HL-60/S4 treated with retinoic acid at 250 ng/mL for 4 days and 3 days (cell line): Measurements from ENCODE around the gene NEK6.

Source experiments
- in situ Hi-C: fragments of 300-500 bp; cut with MboI; formaldehyde crosslinking; loops from 2 replicates; pipeline ENCODE4 v1.7.0; 2022; ENCODE audit warnings: low sequenced_read_pairs

Gene NEK6

DNA sequence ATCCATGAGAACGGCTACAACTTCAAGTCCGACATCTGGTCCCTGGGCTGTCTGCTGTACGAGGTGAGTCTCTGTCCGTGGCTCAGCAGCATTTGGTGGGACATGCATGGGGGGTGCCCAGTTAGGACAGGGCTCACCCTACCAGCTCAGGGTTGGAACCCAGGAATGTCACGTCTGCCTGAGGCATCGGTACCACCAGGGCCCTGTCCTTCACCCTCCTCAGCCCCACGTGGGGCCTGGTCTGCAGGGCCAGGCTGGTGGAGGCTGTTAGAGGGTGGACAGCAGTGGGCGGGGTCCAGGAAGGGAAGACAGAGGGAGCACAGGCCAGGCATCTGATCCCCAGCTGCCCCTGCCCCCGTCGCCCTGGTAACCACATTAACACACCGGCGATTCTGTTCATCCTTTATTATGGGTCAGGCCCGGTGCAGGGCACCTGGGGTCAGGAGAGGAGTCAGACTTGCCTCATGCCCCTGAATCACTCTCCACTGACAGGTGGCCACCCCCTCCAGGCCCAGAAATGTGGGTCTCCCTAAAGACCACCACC, 81.9 kb downstream of the NEK6 start:
- in situ Hi-C loops: loop anchor here (25.0 kb wide), 1 partner anchor 802 kb away; no protein-coding TSS in a partner anchor

DNA sequence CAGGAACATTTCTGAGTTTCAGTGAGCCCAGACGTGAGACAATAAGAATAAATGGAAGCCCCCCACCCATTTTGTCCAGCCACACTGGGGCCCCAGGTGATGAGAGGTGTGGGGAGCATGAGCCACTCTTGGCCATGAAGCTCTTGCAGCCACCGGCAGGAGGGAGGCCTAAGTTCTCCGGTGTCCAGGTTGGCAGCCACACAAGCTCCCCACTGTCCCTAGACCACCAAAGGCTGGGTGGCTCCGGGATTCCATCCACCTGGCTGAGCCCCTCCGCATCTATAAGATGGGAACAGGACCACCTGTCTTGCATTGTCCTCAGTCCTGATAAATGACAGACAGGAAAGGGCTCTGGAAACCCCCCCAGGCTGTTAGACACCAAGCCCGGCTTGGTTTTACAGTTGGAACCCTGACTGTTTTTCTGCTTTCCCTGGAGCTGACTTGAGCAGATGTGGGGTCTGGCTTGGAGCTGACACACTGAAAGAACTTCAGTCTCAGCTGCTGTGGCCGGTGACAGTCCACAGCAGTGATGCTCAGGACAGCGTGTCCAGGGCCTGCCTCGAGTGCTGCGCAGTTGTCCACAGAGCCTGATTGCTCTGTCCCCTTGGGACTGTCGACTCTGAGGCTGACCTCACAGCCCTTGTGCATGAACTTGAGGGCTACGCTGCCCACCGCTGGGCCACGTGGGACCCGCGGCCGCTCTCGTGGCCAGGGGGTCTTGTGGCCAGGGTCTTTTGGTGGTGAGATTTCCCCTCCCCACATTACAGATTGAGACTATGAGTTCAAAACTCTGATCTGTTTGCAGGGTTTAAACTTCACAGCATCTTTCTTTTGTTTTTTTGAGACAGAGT, 82.7 kb downstream of the NEK6 start:
- in situ Hi-C loops: loop anchor here (25.0 kb wide), 1 partner anchor 803 kb away; no protein-coding TSS in a partner anchor

DNA sequence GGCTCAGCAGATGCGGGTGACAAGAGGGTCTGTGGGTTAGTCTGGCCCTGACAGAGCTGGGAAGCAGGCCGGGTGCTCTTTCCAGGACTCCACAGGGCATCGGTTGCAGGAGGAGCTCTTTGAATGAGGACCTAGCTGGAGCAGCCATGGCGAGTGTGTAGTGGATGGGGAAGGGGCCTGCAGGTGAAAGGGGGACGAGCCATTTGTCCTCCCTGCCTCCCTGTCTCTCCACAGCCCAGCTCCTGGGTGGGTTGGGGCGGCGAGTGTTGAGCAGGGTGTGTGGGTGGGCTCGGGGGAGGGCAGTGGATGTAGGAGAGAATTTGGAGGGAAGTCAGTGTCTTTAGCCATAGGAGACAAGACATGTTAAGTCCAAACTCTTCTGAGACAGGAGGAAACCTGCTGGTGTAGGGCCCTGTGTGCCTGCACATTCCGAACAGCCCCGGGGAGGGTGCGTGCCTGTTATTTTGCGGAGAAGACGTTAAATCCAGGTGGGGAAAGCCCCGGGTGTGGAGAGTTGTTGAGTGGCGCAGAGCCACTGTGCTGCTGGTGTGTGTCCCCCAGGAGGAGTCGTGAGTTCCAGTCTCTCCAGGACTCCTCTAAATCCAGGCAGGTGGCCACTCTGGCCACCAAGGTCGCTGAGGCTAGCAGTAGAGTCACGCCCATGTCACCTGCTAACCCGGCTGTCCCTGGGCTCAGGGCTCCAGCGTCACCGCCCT, 83.9 kb downstream of the NEK6 start:
- in situ Hi-C loops: loop anchor here (25.0 kb wide), 1 partner anchor 804 kb away; no protein-coding TSS in a partner anchor

DNA sequence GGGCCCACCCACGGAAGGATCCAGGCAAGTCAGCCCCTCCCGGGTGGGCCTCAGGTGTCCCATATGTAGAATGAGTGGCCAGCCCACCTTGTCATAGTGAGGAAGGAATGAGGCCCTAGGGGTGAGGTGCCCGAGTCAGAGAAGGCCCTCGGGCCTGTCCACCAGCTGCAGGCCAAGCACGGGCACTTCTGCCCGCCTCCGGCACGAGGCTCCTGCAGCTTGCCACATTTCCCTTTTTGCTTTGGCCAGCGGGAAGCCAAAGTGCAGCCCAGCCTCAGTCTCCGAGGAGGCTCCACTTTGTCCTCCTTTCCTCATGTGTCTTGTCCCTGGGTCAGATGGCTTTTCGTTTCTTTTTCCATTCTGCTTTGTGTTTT, 84.6 kb downstream of the NEK6 start:
- in situ Hi-C loops: loop anchor here (25.0 kb wide), 1 partner anchor 805 kb away; no protein-coding TSS in a partner anchor

DNA sequence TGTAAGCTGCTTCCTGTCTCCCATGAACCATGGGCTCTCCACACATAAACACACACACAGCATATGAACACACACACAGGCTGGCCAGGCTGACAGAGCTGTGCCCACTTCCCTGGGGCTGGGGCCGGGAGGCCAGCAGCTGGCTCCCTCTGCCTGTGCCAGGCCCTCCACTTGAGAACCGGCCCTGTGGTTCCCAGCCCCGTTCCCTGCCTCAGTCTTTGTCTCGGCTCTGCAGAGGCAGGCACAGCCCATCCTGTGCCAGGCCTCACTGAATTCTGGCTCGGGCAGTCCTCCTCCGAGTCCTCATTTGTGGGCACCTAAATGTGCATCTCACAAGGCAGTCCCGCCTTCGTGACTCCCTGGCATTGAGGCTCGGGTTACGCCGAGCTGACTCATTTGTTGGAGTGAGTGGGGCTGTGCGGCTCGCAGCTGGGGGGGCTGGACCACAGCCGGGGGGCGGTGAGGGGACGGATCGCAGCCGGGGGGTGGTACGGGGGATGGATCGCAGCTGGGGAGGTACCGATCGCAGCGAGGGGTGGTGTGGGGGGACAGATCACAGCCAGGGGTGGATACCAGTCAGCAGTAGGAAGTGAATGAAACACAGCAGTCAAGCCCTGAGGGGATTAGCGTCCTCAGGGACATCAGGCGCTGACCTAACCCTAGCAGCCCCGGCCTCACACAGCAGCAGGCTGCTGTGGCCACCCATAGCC, 85.2 kb downstream of the NEK6 start:
- in situ Hi-C loops: loop anchor here (25.0 kb wide), 1 partner anchor 806 kb away; no protein-coding TSS in a partner anchor

DNA sequence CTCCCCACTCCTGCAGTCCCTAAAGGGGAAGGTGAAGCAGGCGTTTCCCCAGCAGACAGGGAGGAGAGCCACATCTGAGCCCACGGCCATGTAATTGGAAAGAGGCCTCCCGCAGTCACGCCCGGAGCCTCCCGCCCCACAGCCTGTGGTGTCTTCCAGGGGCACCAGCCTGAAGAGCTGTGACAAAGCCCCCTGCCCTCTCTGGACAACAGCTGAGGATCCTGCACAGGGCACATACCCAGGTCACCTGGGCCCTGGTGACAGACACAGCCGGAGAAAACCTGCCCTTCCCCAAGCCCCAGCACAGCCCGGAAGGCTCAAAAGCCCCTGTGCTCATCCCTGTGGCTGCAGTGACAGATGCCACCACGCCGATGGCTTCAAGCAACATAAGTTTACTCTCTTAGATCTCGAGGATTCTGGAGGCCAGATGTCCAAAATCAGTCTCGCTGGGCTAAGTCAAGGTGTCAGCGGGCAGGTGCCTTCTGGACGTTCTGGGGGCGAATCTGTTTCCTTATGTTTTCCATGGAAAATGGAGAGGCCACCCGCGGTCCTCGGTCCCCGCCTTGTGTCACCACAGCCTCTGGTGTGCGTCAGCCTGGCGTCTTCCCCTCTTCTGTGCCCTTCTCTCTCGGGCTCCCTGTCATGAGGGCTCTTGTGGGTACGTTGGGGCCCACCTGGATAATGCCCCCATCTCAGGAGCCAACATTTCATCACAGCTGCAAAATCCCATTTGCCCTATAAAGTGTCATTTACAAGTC, 86.0 kb downstream of the NEK6 start:
- in situ Hi-C loops: loop anchor here (25.0 kb wide), 1 partner anchor 806 kb away; no protein-coding TSS in a partner anchor

DNA sequence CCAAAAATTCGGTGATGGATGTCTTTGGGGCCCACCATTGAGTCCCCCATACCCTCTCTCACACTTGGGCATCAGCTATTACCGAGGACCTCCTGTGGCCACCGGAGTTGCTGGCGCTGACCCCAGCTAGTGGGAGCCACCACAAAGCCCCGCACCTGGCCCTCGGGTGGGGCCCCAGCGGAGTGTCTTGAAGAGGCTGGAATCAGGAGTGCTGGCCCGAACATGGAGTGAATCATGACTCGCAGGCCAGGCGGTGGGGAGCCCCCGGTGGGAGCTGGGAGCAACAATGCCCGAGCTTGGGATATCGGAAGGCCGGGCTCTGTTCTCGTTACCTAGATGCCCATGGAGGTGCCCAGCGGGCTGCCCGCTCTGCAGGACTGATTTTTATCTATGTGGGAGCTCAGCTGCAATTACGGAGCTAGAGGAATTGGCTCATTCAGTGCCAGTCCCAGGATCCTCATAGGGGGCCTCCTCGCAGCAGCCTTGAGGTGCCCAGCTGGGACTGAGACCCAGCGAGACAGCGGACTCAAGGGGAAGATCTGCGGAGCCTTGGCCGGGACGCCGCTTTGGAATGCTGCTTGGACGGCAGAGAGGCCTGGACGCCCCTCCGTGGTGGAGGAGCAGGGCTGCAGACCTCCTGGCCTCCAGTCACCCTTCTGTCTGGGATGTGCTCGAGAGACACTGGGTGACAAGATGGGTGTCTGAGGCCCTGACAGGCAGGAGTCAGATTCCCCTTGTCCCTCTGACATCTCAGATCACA, 86.7 kb downstream of the NEK6 start:
- in situ Hi-C loops: loop anchor here (25.0 kb wide), 1 partner anchor 807 kb away; no protein-coding TSS in a partner anchor

DNA sequence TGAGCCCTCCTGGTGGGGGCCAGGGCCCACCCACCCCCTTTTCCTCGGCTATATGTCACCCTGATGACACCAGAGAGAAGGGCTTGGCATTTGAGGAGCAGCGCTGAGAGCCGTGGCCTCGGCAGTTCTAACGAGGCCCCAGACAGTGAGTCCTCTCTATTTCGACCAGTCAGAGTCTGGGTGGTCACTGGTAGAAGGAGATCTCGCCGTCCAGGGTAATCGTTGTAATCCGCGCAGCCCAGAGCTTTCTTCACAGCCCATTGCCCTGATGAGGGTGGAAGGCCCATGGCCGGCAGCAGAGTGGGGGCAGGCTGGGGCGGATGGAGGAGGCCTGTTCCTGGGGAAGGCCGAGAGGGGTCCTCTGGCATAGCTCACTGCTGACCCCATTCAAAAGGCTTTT, 87.3 kb downstream of the NEK6 start:
- in situ Hi-C loops: loop anchor here (25.0 kb wide), 1 partner anchor 808 kb away; no protein-coding TSS in a partner anchor

DNA sequence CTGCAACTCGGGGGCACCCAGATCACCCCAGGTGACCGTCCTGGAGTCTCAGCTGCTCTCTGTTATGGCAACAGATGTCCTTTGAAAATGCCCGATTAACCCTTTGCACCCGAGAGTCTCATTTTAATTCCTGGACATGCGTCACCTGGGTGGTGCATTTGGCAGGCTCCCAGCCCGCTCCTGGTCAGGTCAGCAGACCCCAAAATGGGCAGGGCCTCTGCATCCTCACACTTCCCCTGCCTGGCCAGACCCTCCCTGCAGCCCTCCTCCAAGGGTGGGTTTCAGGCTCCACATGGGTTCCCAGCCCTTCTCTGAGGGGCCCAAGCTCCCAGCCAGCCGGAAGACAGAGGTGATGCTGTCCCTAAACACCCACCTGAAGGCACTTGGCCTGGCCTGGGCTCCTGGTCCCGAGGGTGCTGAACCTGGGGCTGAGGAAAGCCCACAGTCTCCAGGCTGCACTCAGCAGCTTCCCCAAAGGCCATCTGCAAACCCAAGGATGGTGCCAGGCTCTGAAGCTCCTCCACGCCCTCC, 88.1 kb downstream of the NEK6 start:
- in situ Hi-C loops: loop anchor here (25.0 kb wide), 1 partner anchor 809 kb away; no protein-coding TSS in a partner anchor

DNA sequence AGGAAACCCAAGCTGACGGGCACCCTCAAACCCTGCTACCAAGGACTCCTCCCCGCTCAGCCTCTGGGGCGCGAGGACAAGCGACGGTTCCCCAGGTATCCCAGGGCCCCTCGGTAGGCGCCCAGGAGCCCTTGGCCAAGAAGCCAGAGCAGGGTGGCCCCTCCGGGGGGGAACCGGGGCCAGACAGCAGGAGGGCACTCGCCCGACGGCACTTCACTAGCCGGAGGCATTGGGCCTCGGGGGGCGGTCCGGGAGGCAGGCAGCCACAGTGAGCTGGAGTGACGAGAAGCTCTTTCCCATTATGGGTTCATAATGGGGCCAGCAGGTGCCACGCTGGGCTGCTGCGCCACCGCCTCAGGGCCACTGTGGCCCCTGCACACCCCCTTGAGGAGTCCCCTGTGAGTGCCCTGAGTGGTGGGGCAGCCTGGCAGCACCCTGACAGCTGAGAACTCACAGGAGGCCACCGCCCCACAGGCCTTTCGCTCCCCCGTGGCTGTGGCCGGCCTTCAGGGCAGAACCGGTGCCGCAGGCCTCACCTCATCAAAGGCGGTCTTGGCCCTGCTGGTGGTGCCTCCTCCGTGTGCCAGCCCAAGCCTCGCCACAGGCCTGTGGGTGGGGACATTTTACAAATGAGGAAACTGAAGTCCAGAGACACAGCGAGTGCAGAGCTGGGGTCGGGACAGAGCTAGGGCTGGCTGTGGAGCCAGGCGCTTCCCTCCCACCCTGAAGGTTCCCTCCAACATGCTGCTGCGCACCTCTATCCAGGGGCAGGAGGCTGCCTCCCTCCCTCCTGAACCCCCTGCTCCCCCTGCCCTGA, 88.8 kb downstream of the NEK6 start:
- in situ Hi-C loops: loop anchor here (25.0 kb wide), 1 partner anchor 809 kb away; no protein-coding TSS in a partner anchor

DNA sequence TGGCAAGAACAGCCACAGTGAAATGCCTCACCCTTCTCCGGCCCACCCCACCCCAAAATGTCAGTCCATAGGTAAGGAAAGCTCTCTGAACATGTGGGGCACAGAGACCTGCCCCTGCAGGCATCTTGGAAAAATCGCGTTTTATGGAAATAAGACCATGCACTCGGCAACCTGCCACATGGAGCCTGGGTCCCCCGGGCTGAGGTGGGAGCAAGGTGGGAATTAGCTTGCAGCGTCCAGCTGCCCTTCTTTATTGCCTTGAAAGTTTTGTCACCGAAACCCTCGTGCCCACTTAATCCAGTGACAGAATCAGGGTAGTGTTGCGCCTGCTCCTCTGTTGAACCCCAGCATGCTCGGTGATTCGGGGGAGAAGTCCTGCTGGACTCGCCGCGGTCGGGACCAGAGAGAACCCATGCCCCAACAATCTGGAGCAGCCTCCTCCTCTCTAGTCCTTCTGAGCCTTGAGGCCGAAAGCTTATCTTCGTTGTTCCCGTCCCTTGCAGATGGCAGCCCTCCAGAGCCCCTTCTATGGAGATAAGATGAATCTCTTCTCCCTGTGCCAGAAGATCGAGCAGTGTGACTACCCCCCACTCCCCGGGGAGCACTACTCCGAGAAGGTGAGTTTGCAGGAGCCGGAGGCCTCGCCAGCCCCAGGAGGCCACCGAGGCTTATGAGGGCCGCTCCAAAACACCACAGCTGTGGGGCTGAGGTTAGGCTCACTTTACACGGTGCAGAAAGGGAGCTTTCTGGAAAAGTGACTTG, 89.6 kb downstream of the NEK6 start:
- in situ Hi-C loops: loop anchor here (25.0 kb wide), 1 partner anchor 810 kb away; no protein-coding TSS in a partner anchor

DNA sequence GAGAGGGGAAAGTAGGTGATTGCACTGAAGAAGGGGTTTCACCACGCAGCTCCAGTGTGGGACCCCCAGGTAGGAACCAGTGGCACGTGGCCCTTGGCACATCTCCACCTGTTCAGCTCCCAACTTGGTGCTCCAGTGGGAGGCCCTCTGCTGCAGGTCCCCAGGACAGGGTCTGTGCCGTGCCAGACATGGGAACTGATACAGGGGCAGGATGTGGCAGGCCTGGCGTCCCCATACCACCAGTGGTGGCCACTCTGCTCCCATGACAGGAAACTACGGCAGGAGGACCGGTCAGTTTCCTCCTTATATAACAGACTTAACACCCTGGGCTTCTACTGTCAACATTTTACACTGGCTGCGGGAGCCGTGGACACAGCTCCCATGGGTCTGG, 90.2 kb downstream of the NEK6 start:
- in situ Hi-C loops: loop anchor here (25.0 kb wide), 1 partner anchor 811 kb away; no protein-coding TSS in a partner anchor

DNA sequence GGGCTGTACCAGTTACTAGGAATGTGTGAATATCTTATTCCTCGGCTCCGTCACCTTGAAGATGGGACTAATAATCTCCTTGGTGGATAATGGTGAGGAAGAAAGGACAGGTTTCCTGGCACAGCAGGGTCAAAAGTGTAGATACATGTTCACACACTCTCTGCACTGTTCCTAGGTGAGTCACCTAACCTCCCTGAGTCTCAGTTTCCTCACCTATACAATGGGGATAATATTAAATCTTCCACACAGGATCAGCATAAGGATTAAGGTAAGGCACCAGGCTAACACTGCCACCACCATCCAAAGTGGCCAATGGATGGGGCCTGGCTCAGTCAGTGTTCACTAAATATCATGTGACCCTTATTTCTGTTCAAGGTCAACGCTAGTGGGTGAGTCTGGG, 90.6 kb downstream of the NEK6 start:
- in situ Hi-C loops: loop anchor here (25.0 kb wide), 1 partner anchor 811 kb away; no protein-coding TSS in a partner anchor

DNA sequence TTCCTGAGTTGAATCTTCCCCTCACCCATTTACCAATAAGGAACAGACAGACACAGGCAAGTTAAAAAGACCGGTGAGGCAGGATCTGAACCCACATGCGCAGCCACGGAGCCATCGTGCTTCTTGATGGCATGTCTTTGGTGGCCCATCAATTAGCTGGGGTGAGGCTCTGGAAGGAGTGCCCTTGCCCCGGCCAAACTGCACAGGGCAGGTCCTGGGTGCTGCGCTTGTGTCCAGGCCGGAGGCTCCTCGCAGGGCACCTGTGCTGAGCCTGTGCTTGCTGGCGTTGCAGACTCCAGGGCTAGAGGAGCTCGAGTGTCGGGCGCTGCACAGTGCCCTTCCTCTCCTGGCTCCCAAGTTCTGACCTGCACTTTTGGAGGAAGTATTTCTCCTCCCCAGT, 91.1 kb downstream of the NEK6 start:
- in situ Hi-C loops: loop anchor here (25.0 kb wide), 1 partner anchor 812 kb away; no protein-coding TSS in a partner anchor

DNA sequence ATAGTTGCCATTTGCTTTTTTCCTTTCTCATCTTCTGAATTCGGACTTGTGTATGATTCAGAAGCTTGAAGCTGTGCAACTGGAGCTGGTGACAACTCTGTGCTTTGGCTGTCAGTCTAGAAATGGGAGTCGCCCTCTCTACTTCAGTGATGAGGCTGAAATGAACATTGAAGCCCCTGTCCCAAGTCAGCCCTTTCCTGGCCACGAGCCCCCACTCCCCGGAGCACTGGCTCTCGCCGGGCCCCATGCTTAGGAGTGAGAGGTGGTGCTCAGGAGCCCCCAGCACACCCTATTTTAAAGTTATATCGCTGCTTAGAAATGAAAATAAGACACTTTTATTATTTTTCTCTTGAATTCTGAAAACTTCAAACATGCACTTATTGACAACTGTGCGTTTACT, 91.5 kb downstream of the NEK6 start:
- in situ Hi-C loops: loop anchor here (25.0 kb wide), 1 partner anchor 812 kb away; no protein-coding TSS in a partner anchor

DNA sequence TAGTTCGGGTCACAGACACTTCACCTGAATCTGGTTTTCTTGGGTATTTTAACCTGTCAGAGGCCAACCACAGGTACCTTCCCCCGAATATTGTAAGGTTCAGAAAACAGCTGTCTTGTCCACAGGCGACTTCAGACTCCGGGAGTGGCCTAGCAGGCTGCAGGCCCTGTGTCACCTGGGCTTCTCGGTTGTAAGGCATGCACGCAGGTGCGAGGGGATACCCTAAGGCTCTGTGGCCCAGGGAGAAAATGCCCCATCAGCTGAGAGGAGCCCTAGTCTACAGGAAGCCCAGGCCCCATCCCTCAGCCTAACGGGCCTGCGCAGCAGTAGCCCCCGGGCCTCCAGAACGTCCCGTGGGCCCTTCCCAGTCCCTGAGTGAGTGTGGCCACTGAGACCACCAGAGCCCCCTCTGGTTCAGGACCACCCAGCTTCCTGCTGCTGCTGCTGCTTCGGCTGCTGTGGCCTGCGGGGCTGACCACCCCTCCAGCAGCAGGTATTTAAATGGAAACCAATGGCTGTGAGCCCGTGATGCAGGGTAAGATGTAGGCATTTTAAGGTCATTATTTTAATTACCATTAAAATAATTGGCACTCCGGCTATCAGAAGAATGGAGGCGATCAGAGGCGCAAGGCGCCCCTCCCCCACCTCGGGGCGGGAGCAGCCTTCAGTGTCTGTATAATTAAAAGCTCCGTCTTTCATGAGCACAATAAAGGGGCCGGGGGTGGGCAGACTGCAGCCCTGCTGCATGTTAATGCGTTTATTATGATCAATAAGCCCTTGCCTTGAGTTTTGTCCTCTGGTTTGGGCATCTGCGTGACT, 92.1 kb downstream of the NEK6 start:
- in situ Hi-C loops: loop anchor here (25.0 kb wide), 1 partner anchor 813 kb away; no protein-coding TSS in a partner anchor
